GM06990 (cell line): ENCODE data around the gene PYY.
"Not testable (repeated sequence)": the region's sequence is repeated elsewhere in the genome, so short reads cannot be mapped to it uniquely, and the experiment has no call there.

Source experiments
- DNase-seq: peaks from one replicate; pipeline ENCODE4 v3.0.0-alpha.2; 2011; ENCODE audit not compliant: insufficient read length; ENCODE audit errors: extremely low read depth
- H3K27me3 ChIP-seq: replicated peaks from 2 replicates; pipeline ENCODE4 v1.6.0; 2011; ENCODE audit warnings: low read length; ENCODE audit not compliant: control insufficient read depth, insufficient read depth
- H3K36me3 ChIP-seq: 2 replicates; pipeline ENCODE4 v1.5.1; 2011; ENCODE audit warnings: low read length; ENCODE audit not compliant: control insufficient read depth, insufficient read depth
- H3K4me3 ChIP-seq: replicated peaks from 2 replicates; pipeline ENCODE4 v1.5.1; 2011; ENCODE audit warnings: low read depth, mild to moderate bottlenecking, control low read depth, low read length
- CTCF ChIP-seq: IDR thresholded peaks from 2 replicates; pipeline ENCODE4 v1.5.1; 2011; ENCODE audit warnings: low read length, control low read depth, mild to moderate bottlenecking, inconsistent platforms; ENCODE audit not compliant: insufficient read depth, poor library complexity, severe bottlenecking

Gene PYY

GRCh38 chr17:43999024-43999423, 45.3 kb upstream of the PYY start:
- H3K4me3 ChIP-seq: no peak overlapping the region
- no peak for DNase-seq
- TF ChIP-seq CTCF: no peak
- no peaks in the 10 kb centered on the region for H3K36me3 ChIP-seq
- peaks cover 3% of the 10 kb centered on the region for H3K27me3 ChIP-seq

- no peak for DNase-seq
- Histone ChIP-seq H3K4me3 (no peak overlapping the region), H3K36me3 (no peaks in the 10 kb centered on the region), H3K27me3 (peaks cover 3% of the 10 kb centered on the region)
- no peak for TF ChIP-seq CTCF
Observed at GRCh38 chr17:43998552-43998951, 44.8 kb upstream of the PYY start.

- H3K4me3 ChIP-seq, DNase-seq, H3K36me3 ChIP-seq, H3K27me3 ChIP-seq: not testable (repeated sequence)
Observed at GRCh38 chr17:43997180-43997579, 43.4 kb upstream of the PYY start.

GRCh38 chr17:43995150-43995471, 41.4 kb upstream of the PYY start:
- DNase-seq: no peak
- H3K27me3 ChIP-seq: peaks cover 2% of the 10 kb centered on the region
- no peaks in the 10 kb centered on the region for H3K36me3 ChIP-seq
- H3K4me3 ChIP-seq: no peak overlapping the region
- no peak for TF ChIP-seq CTCF

- Histone ChIP-seq H3K27me3 (peaks cover 2% of the 10 kb centered on the region; the same call in 1 of the 2 replicates), H3K4me3 (no peak overlapping the region), H3K36me3 (no peaks in the 10 kb centered on the region)
- peak; percentile 74 for TF ChIP-seq CTCF
- DNase-seq: peak; percentile 48
Observed at GRCh38 chr17:43994272-43995149, 40.8 kb upstream of the PYY start.

GRCh38 chr17:43992641-43993040, 38.9 kb upstream of the PYY start:
- H3K27me3 ChIP-seq: peaks cover 2% of the 10 kb centered on the region
- no peak for TF ChIP-seq CTCF
- no peak for DNase-seq

More at GRCh38 chr17:43992641-43993040, 38.9 kb upstream of the PYY start:
- no peaks in the 10 kb centered on the region for H3K36me3 ChIP-seq
- H3K4me3 ChIP-seq: no peak overlapping the region
